Activated CD4-positive, alpha-beta memory T cell treated with anti-CD3 and anti-CD28 coated beads for 36 hours (primary cell): Measurements from ENCODE around the gene WDR19. TPM values are rescaled to one million over a fixed set of nuclear protein-coding genes. Genes with fewer than 3 reads are reported as not detected.
"Not testable (repeated sequence)": the region's sequence is repeated elsewhere in the genome, so short reads cannot be mapped to it uniquely, and the experiment has no call there.

Source experiments
- CTCF ChIA-PET: fragments of 350-600 bp; sonication (Branson Sonifier 250); formaldehyde crosslinking; loops from one replicate; lab custom pipeline; 2021; ENCODE audit warnings: antibody characterized with exemption, inconsistent platforms; lab: Charles Lee
- POLR2A ChIA-PET: fragments of 350-600 bp; sonication (Branson Sonifier 250); formaldehyde crosslinking; loops from one replicate; lab custom pipeline; 2021; ENCODE audit warnings: antibody characterized with exemption; lab: Charles Lee
- DNase-seq: peaks from one replicate; pipeline ENCODE4 v3.0.0-alpha.2; 2020
- H3K27ac Mint-ChIP-seq: one replicate; pipeline ENCODE4 v1.8.0; 2021; ENCODE audit warnings: mixed read lengths
- H3K27me3 Mint-ChIP-seq: one replicate; pipeline ENCODE4 v1.8.0; 2021; ENCODE audit warnings: mixed read lengths
- H3K36me3 Mint-ChIP-seq: one replicate; pipeline ENCODE4 v1.8.0; 2021; ENCODE audit warnings: mixed read lengths
- H3K4me1 Mint-ChIP-seq: one replicate; pipeline ENCODE4 v1.8.0; 2021; ENCODE audit warnings: low read depth, mixed read lengths
- H3K4me3 Mint-ChIP-seq: one replicate; pipeline ENCODE4 v1.8.0; 2021; ENCODE audit warnings: mild to moderate bottlenecking, mixed read lengths
- H3K9me3 Mint-ChIP-seq: one replicate; pipeline ENCODE4 v1.8.0; 2021; ENCODE audit warnings: mixed read lengths
- intact Hi-C: fragments of 100-400 bp; cut with micrococcal nuclease; formaldehyde crosslinking; loops from one replicate; pipeline ENCODE4 v1.15.1; 2023
- total RNA-seq, 2 experiments: library from RNA; stranded (reverse); gene quantifications; one replicate each; pipeline ENCODE4 v1.2.3, GENCODE V29; 2021

The WDR19 gene
- 10 to 100 TPM; 16.4 to 17.9 TPM for total RNA-seq

GRCh38 chr4:39181905-39182638, at the start of gene WDR19:
Gene WDR19 (plus strand): TSS chr4:39182529. CDS start chr4:39182558, 29 bp downstream.
- no peak within 1 kb of the TSS for H3K27ac Mint-ChIP-seq
- no peaks in the 10 kb centered on the region for H3K27me3 Mint-ChIP-seq
- no peaks in the 10 kb centered on the region for H3K9me3 Mint-ChIP-seq
- ChIA-PET POLR2A (interaction anchor here (0.6 to 1.1 kb wide), 3 partner anchors 277 to 612 kb away, joined by 3 read pairs; partner anchors contain the start of genes LIAS and RPL9), CTCF (interaction anchor here (0.7 to 2.1 kb wide), 8 partner anchors 15 to 908 kb away, joined by 3 to 12 read pairs (median 4); partner anchors contain the start of gene TLR10)
- intact Hi-C loops = loop anchor here (1.0 to 5.0 kb wide), 6 partner anchors 138 to 280 kb away; partner anchors contain the start of genes LIAS, RFC1 and TMEM156
- no peaks in the 10 kb centered on the region for H3K36me3 Mint-ChIP-seq
- no peak within 1 kb of the TSS for H3K4me3 Mint-ChIP-seq
- H3K4me1 Mint-ChIP-seq = peaks cover 5% of the 10 kb centered on the region
- peak; percentile 99 for DNase-seq

GRCh38 chr4:39133623-39134022, 48.7 kb upstream of the WDR19 start:
- Mint-ChIP-seq H3K4me1 (peaks cover 7% of the 10 kb centered on the region), H3K36me3 (peaks cover 10% of the 10 kb centered on the region), H3K27ac (no peak overlapping the region), H3K27me3 (no peaks in the 10 kb centered on the region), H3K9me3 (no peaks in the 10 kb centered on the region), H3K4me3 (no peak overlapping the region)
- intact Hi-C loops = loop anchor here (2.0 kb wide), 2 partner anchors 87 to 375 kb away; no protein-coding TSS in a partner anchor
- ChIA-PET POLR2A (no interaction called here), CTCF (interaction anchor here (1.0 to 6.4 kb wide), 9 partner anchors 220 to 403 kb away, joined by 3 to 205 read pairs (median 6); partner anchors contain the start of gene TLR10)
- no peak for DNase-seq

GRCh38 chr4:39134683-39135306, 47.5 kb upstream of the WDR19 start:
- Mint-ChIP-seq H3K27me3 (no peaks in the 10 kb centered on the region), H3K36me3 (peaks cover 7% of the 10 kb centered on the region), H3K27ac (no peak overlapping the region), H3K4me3 (no peak overlapping the region), H3K4me1 (peaks cover 7% of the 10 kb centered on the region), H3K9me3 (no peaks in the 10 kb centered on the region)
- intact Hi-C loops = loop anchor here (1.0 to 5.0 kb wide), 5 partner anchors 88 to 376 kb away; no protein-coding TSS in a partner anchor
- no peak for DNase-seq
- CTCF ChIA-PET = interaction anchor here (0.6 to 6.4 kb wide), 47 partner anchors 10 to 1015 kb away, joined by 3 to 205 read pairs (median 4); partner anchors contain the start of genes KLHL5 and TLR10
- POLR2A ChIA-PET = no interaction called here

- DNase-seq, H3K4me1 Mint-ChIP-seq, POLR2A ChIA-PET, H3K36me3 Mint-ChIP-seq, H3K4me3 Mint-ChIP-seq, H3K27ac Mint-ChIP-seq, H3K27me3 Mint-ChIP-seq, H3K9me3 Mint-ChIP-seq: not testable (repeated sequence)
- CTCF ChIA-PET = interaction anchor here (3.3 kb wide), 1 partner anchor 235 kb away, joined by 19 read pairs; no protein-coding TSS in a partner anchor
- intact Hi-C loops = loop anchor here (5.0 kb wide), 1 partner anchor 156 kb away; no protein-coding TSS in a partner anchor
Observed at GRCh38 chr4:39138227-39138626, 44.1 kb upstream of the WDR19 start.

DNA sequence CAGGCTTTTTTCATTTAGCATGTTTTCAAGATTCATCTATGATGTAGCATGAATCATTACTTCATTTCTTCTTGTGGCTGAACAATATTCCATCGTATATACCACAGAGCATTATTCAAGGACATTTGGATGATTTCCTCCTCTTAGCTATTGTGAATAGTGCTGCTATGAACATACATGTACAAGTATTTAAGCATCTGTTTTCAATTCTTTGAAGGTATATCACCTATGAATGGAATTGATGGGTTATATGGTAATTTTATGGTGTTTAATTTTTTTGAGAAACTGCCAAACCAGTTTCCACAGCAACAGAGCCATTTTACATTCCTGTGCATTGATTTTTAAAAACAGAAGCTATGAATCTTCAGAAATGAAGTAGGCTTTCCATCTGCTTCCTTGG, 36.1 kb upstream of the WDR19 start:
- ChIA-PET POLR2A (no interaction called here), CTCF (interaction anchor here (1.0 to 1.4 kb wide), 2 partner anchors 11 to 243 kb away, joined by 3 to 4 read pairs; no protein-coding TSS in a partner anchor)
- no peaks in the 10 kb centered on the region for H3K27me3 Mint-ChIP-seq
- H3K4me1 Mint-ChIP-seq = peaks cover 3% of the 10 kb centered on the region
- intact Hi-C loops = no loop called here
- H3K36me3 Mint-ChIP-seq = no peaks in the 10 kb centered on the region
- no peak for DNase-seq
- no peaks in the 10 kb centered on the region for H3K9me3 Mint-ChIP-seq
- no peak overlapping the region for H3K4me3 Mint-ChIP-seq
- H3K27ac Mint-ChIP-seq = no peak overlapping the region

- ChIA-PET POLR2A (no interaction called here), CTCF (interaction anchor here (1.0 kb wide), 1 partner anchor 12 kb away, joined by 3 read pairs; no protein-coding TSS in a partner anchor)
- Mint-ChIP-seq H3K9me3 (no peaks in the 10 kb centered on the region), H3K27me3 (no peaks in the 10 kb centered on the region), H3K4me1 (peaks cover 3% of the 10 kb centered on the region), H3K4me3 (no peak overlapping the region), H3K27ac (no peak overlapping the region), H3K36me3 (no peaks in the 10 kb centered on the region)
- DNase-seq = no peak
- intact Hi-C loops = no loop called here
Observed at GRCh38 chr4:39154009-39154408, 28.3 kb upstream of the WDR19 start.

GRCh38 chr4:39157520-39157919, 24.8 kb upstream of the WDR19 start:
- H3K9me3 Mint-ChIP-seq = no peaks in the 10 kb centered on the region
- CTCF ChIA-PET = interaction anchor here (1.1 kb wide), 1 partner anchor 23 kb away, joined by 3 read pairs; no protein-coding TSS in a partner anchor
- POLR2A ChIA-PET = no interaction called here
- H3K27ac Mint-ChIP-seq = no peak overlapping the region
- no peak for DNase-seq
- no peaks in the 10 kb centered on the region for H3K27me3 Mint-ChIP-seq
- H3K4me3 Mint-ChIP-seq = no peak overlapping the region
- H3K4me1 Mint-ChIP-seq = no peaks in the 10 kb centered on the region
- H3K36me3 Mint-ChIP-seq = no peaks in the 10 kb centered on the region
- intact Hi-C loops = no loop called here

DNA sequence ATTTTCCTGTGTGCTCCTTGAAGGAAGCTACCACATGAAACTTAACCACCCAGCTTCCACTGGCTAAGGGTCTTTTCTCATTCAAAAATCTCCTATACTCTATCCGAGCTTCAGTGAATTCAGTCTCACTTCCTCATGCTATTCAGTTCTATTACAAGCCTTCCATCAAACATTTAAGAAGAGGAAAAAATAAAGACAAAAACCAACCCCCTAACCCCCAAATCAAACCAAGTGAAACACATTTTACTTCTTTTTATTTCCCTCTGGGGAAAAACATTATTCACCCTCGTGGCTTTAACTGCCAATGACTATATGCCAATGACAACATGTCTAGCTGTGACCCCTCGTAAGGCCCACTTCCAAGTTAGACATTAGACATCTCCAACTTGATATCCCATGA, 16.2 kb upstream of the WDR19 start:
- Mint-ChIP-seq H3K4me1 (no peaks in the 10 kb centered on the region), H3K4me3 (no peak overlapping the region), H3K9me3 (peaks cover 4% of the 10 kb centered on the region), H3K27ac (no peak overlapping the region), H3K36me3 (no peaks in the 10 kb centered on the region), H3K27me3 (no peaks in the 10 kb centered on the region)
- no peak for DNase-seq
- POLR2A ChIA-PET = no interaction called here
- CTCF ChIA-PET = interaction anchor here (0.7 to 0.8 kb wide), 2 partner anchors 12 to 16 kb away, joined by 3 read pairs; partner anchors contain the start of gene WDR19
- intact Hi-C loops = no loop called here

DNA sequence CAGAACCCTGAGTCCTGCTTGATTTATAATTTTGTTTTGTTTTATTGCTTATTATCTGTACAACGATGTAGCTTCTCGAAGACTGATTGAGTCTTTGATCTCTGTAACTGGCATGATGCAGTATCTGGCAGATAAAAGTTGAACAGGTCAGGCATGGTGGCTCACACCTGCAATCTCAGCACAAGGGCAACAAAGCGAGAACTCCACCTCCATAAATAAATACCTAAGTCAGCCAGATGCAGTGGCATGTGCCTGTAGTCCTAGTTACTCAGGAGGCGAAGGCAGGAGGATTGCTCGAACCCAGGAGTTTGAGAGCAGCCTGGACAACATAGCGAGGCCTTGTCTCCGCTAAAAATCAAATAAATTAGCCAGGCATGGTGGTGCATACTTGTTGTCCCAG, 15.7 kb upstream of the WDR19 start:
- ChIA-PET POLR2A (no interaction called here), CTCF (interaction anchor here (0.6 to 0.8 kb wide), 2 partner anchors 15 to 87 kb away, joined by 3 to 4 read pairs; partner anchors contain the start of gene WDR19)
- DNase-seq = no peak
- Mint-ChIP-seq H3K27me3 (no peaks in the 10 kb centered on the region), H3K9me3 (peaks cover 4% of the 10 kb centered on the region), H3K27ac (no peak overlapping the region), H3K4me3 (no peak overlapping the region), H3K36me3 (no peaks in the 10 kb centered on the region), H3K4me1 (no peaks in the 10 kb centered on the region)
- intact Hi-C loops = no loop called here

- no peak for DNase-seq
- no peaks in the 10 kb centered on the region for H3K27me3 Mint-ChIP-seq
- ChIA-PET POLR2A (interaction anchor here (1.0 kb wide), 1 partner anchor 220 kb away, joined by 5 read pairs; no protein-coding TSS in a partner anchor), CTCF (interaction anchor here (0.6 kb wide), 1 partner anchor 73 kb away, joined by 3 read pairs; no protein-coding TSS in a partner anchor)
- intact Hi-C loops = no loop called here
- H3K9me3 Mint-ChIP-seq = peaks cover 4% of the 10 kb centered on the region
- H3K36me3 Mint-ChIP-seq = no peaks in the 10 kb centered on the region
- H3K4me1 Mint-ChIP-seq = no peaks in the 10 kb centered on the region
- H3K4me3 Mint-ChIP-seq = no peak overlapping the region
- no peak overlapping the region for H3K27ac Mint-ChIP-seq
Observed at GRCh38 chr4:39169426-39169825, 12.9 kb upstream of the WDR19 start.

GRCh38 chr4:39170301-39170700, 12.0 kb upstream of the WDR19 start:
- ChIA-PET CTCF (no interaction called here), POLR2A (no interaction called here)
- H3K36me3 Mint-ChIP-seq = no peaks in the 10 kb centered on the region
- peaks cover 4% of the 10 kb centered on the region for H3K9me3 Mint-ChIP-seq
- H3K4me1 Mint-ChIP-seq = no peaks in the 10 kb centered on the region
- DNase-seq = no peak
- no peaks in the 10 kb centered on the region for H3K27me3 Mint-ChIP-seq
- no peak overlapping the region for H3K27ac Mint-ChIP-seq
- intact Hi-C loops = no loop called here
- H3K4me3 Mint-ChIP-seq = no peak overlapping the region

GRCh38 chr4:39178706-39179105, 3.6 kb upstream of the WDR19 start:
- no peak for DNase-seq
- H3K9me3 Mint-ChIP-seq = no peaks in the 10 kb centered on the region
- H3K27ac Mint-ChIP-seq = no peak overlapping the region
- CTCF ChIA-PET = interaction anchor here (1.3 kb wide), 1 partner anchor 148 kb away, joined by 4 read pairs; no protein-coding TSS in a partner anchor
- POLR2A ChIA-PET = no interaction called here
- intact Hi-C loops = no loop called here
- H3K4me3 Mint-ChIP-seq = no peak overlapping the region
- no peaks in the 10 kb centered on the region for H3K27me3 Mint-ChIP-seq
- H3K36me3 Mint-ChIP-seq = no peaks in the 10 kb centered on the region
- H3K4me1 Mint-ChIP-seq = peaks cover 5% of the 10 kb centered on the region
